HL-60 (cell line): ENCODE results near the gene SLC9A7.

ENCODE experiments used
- CTCF ChIP-seq: IDR thresholded peaks from one replicate; pipeline ENCODE4 v1.5.1; 2011; ENCODE audit warnings: low read length, control low read depth, inconsistent platforms; ENCODE audit not compliant: insufficient read depth
- POLR2AphosphoS5 ChIP-seq: IDR thresholded peaks from 2 replicates; pipeline ENCODE4 v1.6.1; 2012; ENCODE audit warnings: low read depth
- REST ChIP-seq: IDR thresholded peaks from 2 replicates; pipeline ENCODE4 v1.6.1; 2012; ENCODE audit warnings: low read depth; ENCODE audit not compliant: insufficient replicate concordance
- SPI1 ChIP-seq: IDR thresholded peaks from 2 replicates; pipeline ENCODE4 v1.6.1; 2012; ENCODE audit warnings: low read depth, mild to moderate bottlenecking, borderline replicate concordance

- TF ChIP-seq CTCF = no peak
- TF ChIP-seq POLR2AphosphoS5 = no peak
- no peak for TF ChIP-seq REST
- no peak for TF ChIP-seq SPI1
These were observed 15.9 kb downstream of the SLC9A7 start for GRCh38 chrX:46743046-46743445.
